Esophagus muscularis mucosa (tissue), 4 donors: ENCODE results near the gene RIPK1. TPM values are rescaled to one million over a fixed set of nuclear protein-coding genes. Genes with fewer than 3 reads are reported as not detected.

Source experiments
- DNase-seq: peaks from one replicate; pipeline ENCODE4 v3.0.0-alpha.2; 2017; ENCODE audit errors: extremely low spot score
- H3K27ac ChIP-seq, 4 donors: fragments of 200-600 bp; sonication (generic); replicated peaks in 1 of 4; 1 replicate in 3 of 4; 2 replicates in 1 of 4; pipeline ENCODE4 v1.5.1; 2016 to 2019; ENCODE audit warnings: mild to moderate bottlenecking in 1 of 4
- H3K27me3 ChIP-seq, 4 donors: fragments of 200-600 bp; sonication (generic); one replicate each; pipeline versions ENCODE4 v1.5.1 to v1.6.0; 2016 to 2019
- H3K36me3 ChIP-seq, 4 donors: fragments of 200-600 bp; sonication (generic); one replicate each; pipeline ENCODE4 v1.5.1; 2016 to 2019
- H3K4me1 ChIP-seq, 4 donors: fragments of 200-600 bp; sonication (generic); one replicate each; pipeline ENCODE4 v1.5.1; 2016 to 2019
- H3K4me3 ChIP-seq, 4 donors: fragments of 200-600 bp; sonication (generic); 1 replicate in 2 of 4; 2 replicates in 2 of 4; pipeline ENCODE4 v1.5.1; 2016 to 2019; ENCODE audit warnings: mild to moderate bottlenecking in 4 of 4, moderate library complexity in 1 of 4
- H3K9me3 ChIP-seq, 4 donors: fragments of 200-600 bp; sonication (generic); 1 replicate in 3 of 4; 2 replicates in 1 of 4; pipeline ENCODE4 v1.5.1; 2016 to 2019
- EP300 ChIP-seq: sonication (generic); formaldehyde crosslinking; IDR thresholded peaks from one replicate; pipeline ENCODE4 v1.6.1; 2017; ENCODE audit warnings: antibody characterized with exemption
- POLR2A ChIP-seq: fragments of 450-650 bp; IDR thresholded peaks from one replicate; pipeline ENCODE4 v1.6.1; 2017; ENCODE audit warnings: antibody characterized with exemption, moderate library complexity, mild to moderate bottlenecking, low read depth
- POLR2AphosphoS5 ChIP-seq, 2 donors: sonication (generic); formaldehyde crosslinking; IDR thresholded peaks; one replicate each; pipeline ENCODE4 v1.6.1; 2017; ENCODE audit warnings: antibody characterized with exemption in 2 of 2
- WGBS: methylation state at CpG from one replicate; pipeline ENCODE4 v1.1.5; 2018; 5-methylcytosine and 5-hydroxymethylcytosine counted together
- intact Hi-C: fragments of 100-400 bp; cut with DNase I; formaldehyde crosslinking; loops from one replicate; pipeline ENCODE4 v1.15.1; 2023
- total RNA-seq, 4 donors: library from RNA; depleted of rRNA; stranded (reverse); fragments of >200 nt; gene quantifications; one replicate each; pipeline versions ENCODE4 v1.1.0 to v1.2.1, GENCODE V29; 2016
- TF ChIP-seq, protein P1 (sequence below), 3 experiments: fragments of 200-600 bp in 2 of 3; fragments of 450-650 bp in 1 of 3; sonication (generic) in 2 of 3; IDR thresholded peaks; one replicate each; pipeline ENCODE4 v1.5.1; 2017 to 2019; ENCODE audit warnings: antibody characterized with exemption in 3 of 3, mild to moderate bottlenecking in 2 of 3, moderate library complexity in 1 of 3

The RIPK1 gene
- total RNA-seq, 4 donors from 2014 or later, result 23.3 to 34.3 (median 26.4) TPM

DNA sequence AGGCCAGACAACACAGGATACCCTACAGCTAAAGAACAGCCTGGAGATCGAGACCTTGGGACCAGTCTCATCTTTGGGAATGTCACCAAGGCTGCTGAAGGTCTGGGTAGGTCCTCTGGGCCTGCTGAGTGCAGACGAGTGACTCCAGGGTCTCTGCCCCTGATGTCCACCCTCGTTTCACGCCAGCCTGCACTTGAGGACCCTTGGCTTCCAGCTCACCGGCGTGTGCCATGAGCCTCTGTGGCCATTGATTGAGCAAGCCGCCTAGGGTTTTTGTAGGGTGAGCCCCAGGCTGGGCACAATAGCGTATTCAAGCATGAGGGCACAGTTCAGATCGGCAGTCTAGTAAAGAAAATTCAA is 54.5 kb downstream of the RIPK1 start:
- Histone ChIP-seq H3K27me3 (no peaks in the 10 kb centered on the region), H3K9me3 (no peaks in the 10 kb centered on the region), H3K27ac (no peak overlapping the region), H3K4me1 (peaks cover 8 to 12% (median 12%) of the 10 kb centered on the region in 4 donors), H3K4me3 (no peak overlapping the region), H3K36me3 (peaks cover 0 to under 1% (median 0%) of the 10 kb centered on the region in 4 donors)
- intact Hi-C loops, result no loop called here
- no peak for DNase-seq
- TF ChIP-seq EP300 (no peak), POLR2AphosphoS5 (IDR thresholded peaks at IDR 0.05) (no peak), POLR2A (no peak)
- TF ChIP-seq, protein P1, sequence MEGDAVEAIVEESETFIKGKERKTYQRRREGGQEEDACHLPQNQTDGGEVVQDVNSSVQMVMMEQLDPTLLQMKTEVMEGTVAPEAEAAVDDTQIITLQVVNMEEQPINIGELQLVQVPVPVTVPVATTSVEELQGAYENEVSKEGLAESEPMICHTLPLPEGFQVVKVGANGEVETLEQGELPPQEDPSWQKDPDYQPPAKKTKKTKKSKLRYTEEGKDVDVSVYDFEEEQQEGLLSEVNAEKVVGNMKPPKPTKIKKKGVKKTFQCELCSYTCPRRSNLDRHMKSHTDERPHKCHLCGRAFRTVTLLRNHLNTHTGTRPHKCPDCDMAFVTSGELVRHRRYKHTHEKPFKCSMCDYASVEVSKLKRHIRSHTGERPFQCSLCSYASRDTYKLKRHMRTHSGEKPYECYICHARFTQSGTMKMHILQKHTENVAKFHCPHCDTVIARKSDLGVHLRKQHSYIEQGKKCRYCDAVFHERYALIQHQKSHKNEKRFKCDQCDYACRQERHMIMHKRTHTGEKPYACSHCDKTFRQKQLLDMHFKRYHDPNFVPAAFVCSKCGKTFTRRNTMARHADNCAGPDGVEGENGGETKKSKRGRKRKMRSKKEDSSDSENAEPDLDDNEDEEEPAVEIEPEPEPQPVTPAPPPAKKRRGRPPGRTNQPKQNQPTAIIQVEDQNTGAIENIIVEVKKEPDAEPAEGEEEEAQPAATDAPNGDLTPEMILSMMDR (IDR thresholded peaks at IDR 0.05), result no peak
- 94% methylated on average over 5 of the region's 9 CpGs for WGBS

DNA sequence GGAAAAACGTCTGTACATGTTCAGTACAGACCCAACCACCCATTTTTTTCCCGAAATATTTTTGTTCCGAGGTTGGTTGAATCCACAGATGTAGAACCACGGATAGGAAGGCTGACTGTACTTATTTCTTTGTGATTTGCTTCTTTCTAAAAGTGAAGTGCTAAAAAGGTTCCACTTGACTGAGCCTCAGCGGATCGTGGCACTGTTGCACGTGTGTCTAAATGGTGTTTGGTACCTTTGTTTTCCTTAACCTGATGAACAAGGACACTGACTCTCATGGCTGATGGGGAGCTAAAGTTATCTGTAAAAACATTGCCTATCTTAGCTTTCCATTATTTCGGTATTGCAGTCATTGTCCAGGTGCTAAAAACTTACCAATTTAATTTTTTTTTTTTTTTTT is 56.4 kb downstream of the RIPK1 start:
- TF ChIP-seq EP300 (no peak), POLR2A (no peak), POLR2AphosphoS5 (IDR thresholded peaks at IDR 0.05) (no peak)
- TF ChIP-seq, protein P1 (IDR thresholded peaks at IDR 0.05), result no peak
- intact Hi-C loops, result no loop called here
- no peak for DNase-seq
- Histone ChIP-seq H3K4me1 (peaks cover 0 to 4% (median under 1%) of the 10 kb centered on the region in 4 donors), H3K27me3 (no peaks in the 10 kb centered on the region), H3K4me3 (no peak overlapping the region), H3K27ac (no peak overlapping the region), H3K9me3 (no peaks in the 10 kb centered on the region), H3K36me3 (peaks cover 0 to 17% (median 13%) of the 10 kb centered on the region in 4 donors)
- 76% methylated on average over 8 of the region's 8 CpGs for WGBS

DNA sequence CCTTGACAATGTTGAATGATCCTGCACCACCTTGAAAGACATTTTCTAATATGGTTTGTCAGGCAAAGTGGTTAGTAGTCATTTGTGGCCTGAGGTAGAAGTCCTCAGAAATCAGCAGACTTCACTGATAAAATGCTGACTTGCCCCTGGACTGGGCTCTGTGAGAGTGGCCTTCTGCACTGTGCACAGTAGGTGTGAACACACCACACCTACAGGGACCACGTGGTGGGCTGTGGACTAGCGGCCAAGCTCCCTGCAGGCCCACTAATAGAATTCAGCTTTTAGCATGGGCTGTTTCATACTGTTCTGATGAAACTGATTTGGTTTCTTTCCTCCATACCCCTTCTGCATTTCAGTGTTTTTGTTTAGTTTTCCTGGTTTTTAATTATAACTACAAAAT is 57.5 kb downstream of the RIPK1 start:
- intact Hi-C loops, result loop anchor here (1.0 kb wide), 1 partner anchor 125 kb away; no protein-coding TSS in a partner anchor
- Histone ChIP-seq H3K4me1 (peaks cover 0 to 4% (median 0%) of the 10 kb centered on the region in 4 donors), H3K27ac (no peak overlapping the region), H3K9me3 (no peaks in the 10 kb centered on the region), H3K27me3 (no peaks in the 10 kb centered on the region), H3K4me3 (no peak overlapping the region), H3K36me3 (peaks cover 0 to 28% (median 23%) of the 10 kb centered on the region in 4 donors)
- DNase-seq, result no peak
- TF ChIP-seq EP300 (no peak), POLR2AphosphoS5 (IDR thresholded peaks at IDR 0.05) (no peak), POLR2A (no peak)
- TF ChIP-seq, protein P1 (IDR thresholded peaks at IDR 0.05), result no peak
- WGBS, result 55% methylated on average over 2 of the region's 2 CpGs

DNA sequence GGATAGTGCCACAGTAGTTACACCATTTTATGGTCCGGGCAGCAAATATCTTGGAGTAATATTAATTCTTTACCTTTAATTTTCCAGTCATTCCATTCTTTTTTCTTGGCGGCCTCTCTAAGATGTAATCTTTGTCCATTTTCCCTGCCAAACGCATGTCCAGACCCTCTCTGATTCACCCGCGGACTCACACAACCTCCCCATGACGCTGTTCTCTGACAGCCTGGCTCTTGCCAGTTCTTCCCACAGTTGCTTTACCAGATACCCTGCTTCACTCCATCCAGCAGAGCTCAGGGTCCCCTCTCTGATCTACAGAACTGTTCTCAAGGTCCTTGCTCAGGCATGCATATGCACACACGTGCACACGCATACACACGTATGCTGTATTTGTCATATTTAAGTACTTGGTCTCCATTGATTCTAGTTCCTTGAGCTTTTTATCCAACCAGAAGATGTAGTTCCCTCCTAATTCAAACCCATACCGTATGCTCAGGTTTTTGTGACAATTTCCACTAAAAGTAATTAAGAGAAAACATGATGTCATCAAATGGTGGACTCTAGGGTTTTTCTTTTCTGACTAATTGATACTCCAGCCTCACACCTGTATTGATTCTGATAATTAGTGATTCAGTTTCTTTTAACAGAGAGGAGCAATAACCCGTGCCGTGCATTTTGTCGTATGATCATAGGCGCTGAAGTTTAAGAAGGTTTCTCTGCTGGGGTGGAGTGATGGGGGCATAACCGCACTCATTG is 60.2 kb downstream of the RIPK1 start:
- no peaks in the 10 kb centered on the region for H3K27me3 ChIP-seq
- 92% methylated on average over 15 of the region's 15 CpGs for WGBS
- intact Hi-C loops, result no loop called here
- no peak for DNase-seq
- H3K9me3 ChIP-seq, result no peaks in the 10 kb centered on the region
- no peak overlapping the region for H3K4me3 ChIP-seq
- H3K27ac ChIP-seq, result no peak overlapping the region
- peaks cover 0 to 55% (median 43%) of the 10 kb centered on the region in 4 donors for H3K36me3 ChIP-seq
- no peak for TF ChIP-seq POLR2AphosphoS5 (IDR thresholded peaks at IDR 0.05)
- TF ChIP-seq EP300, result no peak
- TF ChIP-seq, protein P1 (IDR thresholded peaks at IDR 0.05), result no peak
- no peak for TF ChIP-seq POLR2A
- H3K4me1 ChIP-seq, result peaks cover 0 to 4% (median 0%) of the 10 kb centered on the region in 4 donors
